ENCODE data around the gene TCF7L2.
"Not testable (repeated sequence)": the region's sequence is repeated elsewhere in the genome, so short reads cannot be mapped to it uniquely, and the experiment has no call there.

The TCF7L2 gene

GRCh38 chr10:113063043-113063967, 113.3 kb downstream of the TCF7L2 start:
- Histone ChIP-seq H3K4me1 (ENCODE audit: control insufficient read depth in 1 of 2, insufficient read depth in 2 of 2, low read length in 2 of 2) (peaks cover 34 to 43% of the 10 kb centered on the region in 2 donors), H3K4me3 (ENCODE audit: low read depth in 1 of 2, low read length in 2 of 2) (no peak overlapping the region), H3K27me3 (ENCODE audit: low read depth, low read length) (no peaks in the 10 kb centered on the region), H3K36me3 (ENCODE audit: control insufficient read depth in 1 of 2, insufficient read depth in 2 of 2, low read length in 2 of 2) (no peaks in the 10 kb centered on the region), H3K27ac (ENCODE audit: low read length) (no peak overlapping the region), H3K9me3 (ENCODE audit: control insufficient read depth in 1 of 2, low read length in 2 of 2) (no peaks in the 10 kb centered on the region)

- Histone ChIP-seq H3K9me3 (ENCODE audit: control insufficient read depth in 1 of 2, low read length in 2 of 2) (no peaks in the 10 kb centered on the region), H3K4me3 (ENCODE audit: low read depth in 1 of 2, low read length in 2 of 2) (no peak overlapping the region), H3K27ac (ENCODE audit: low read length) (no peak overlapping the region), H3K4me1 (ENCODE audit: control insufficient read depth in 1 of 2, insufficient read depth in 2 of 2, low read length in 2 of 2) (peaks cover 28 to 36% of the 10 kb centered on the region in 2 donors), H3K36me3 (ENCODE audit: control insufficient read depth in 1 of 2, insufficient read depth in 2 of 2, low read length in 2 of 2) (no peaks in the 10 kb centered on the region), H3K27me3 (ENCODE audit: low read depth, low read length) (no peaks in the 10 kb centered on the region)
Measured at GRCh38 chr10:113064039-113064438, 114.0 kb downstream of the TCF7L2 start.

GRCh38 chr10:113066120-113066519, 116.1 kb downstream of the TCF7L2 start:
- H3K9me3 ChIP-seq (ENCODE audit: control insufficient read depth in 1 of 2, low read length in 2 of 2); H3K36me3 ChIP-seq (ENCODE audit: control insufficient read depth in 1 of 2, insufficient read depth in 2 of 2, low read length in 2 of 2); H3K4me3 ChIP-seq (ENCODE audit: low read depth in 1 of 2, low read length in 2 of 2); H3K27me3 ChIP-seq (ENCODE audit: low read depth, low read length); H3K27ac ChIP-seq (ENCODE audit: low read length): not testable (repeated sequence)
- peaks cover 13 to 20% of the 10 kb centered on the region in 2 donors for H3K4me1 ChIP-seq (ENCODE audit: control insufficient read depth in 1 of 2, insufficient read depth in 2 of 2, low read length in 2 of 2)

GRCh38 chr10:113066561-113067312, 116.7 kb downstream of the TCF7L2 start:
- Histone ChIP-seq H3K4me3 (ENCODE audit: low read depth in 1 of 2, low read length in 2 of 2) (no peak overlapping the region), H3K27me3 (ENCODE audit: low read depth, low read length) (no peaks in the 10 kb centered on the region), H3K9me3 (ENCODE audit: control insufficient read depth in 1 of 2, low read length in 2 of 2) (no peaks in the 10 kb centered on the region), H3K36me3 (ENCODE audit: control insufficient read depth in 1 of 2, insufficient read depth in 2 of 2, low read length in 2 of 2) (no peaks in the 10 kb centered on the region), H3K27ac (ENCODE audit: low read length) (no peak overlapping the region), H3K4me1 (ENCODE audit: control insufficient read depth in 1 of 2, insufficient read depth in 2 of 2, low read length in 2 of 2) (peaks cover 12 to 20% of the 10 kb centered on the region in 2 donors)

GRCh38 chr10:113067501-113067900, 117.5 kb downstream of the TCF7L2 start:
- no peak overlapping the region for H3K27ac ChIP-seq (ENCODE audit: low read length)
- peaks cover 12 to 19% of the 10 kb centered on the region in 2 donors for H3K4me1 ChIP-seq (ENCODE audit: control insufficient read depth in 1 of 2, insufficient read depth in 2 of 2, low read length in 2 of 2)
- H3K9me3 ChIP-seq (ENCODE audit: control insufficient read depth in 1 of 2, low read length in 2 of 2), result no peaks in the 10 kb centered on the region
- H3K27me3 ChIP-seq (ENCODE audit: low read depth, low read length), result no peaks in the 10 kb centered on the region
- H3K36me3 ChIP-seq (ENCODE audit: control insufficient read depth in 1 of 2, insufficient read depth in 2 of 2, low read length in 2 of 2), result no peaks in the 10 kb centered on the region
- H3K4me3 ChIP-seq (ENCODE audit: low read depth in 1 of 2, low read length in 2 of 2), result no peak overlapping the region

DNA sequence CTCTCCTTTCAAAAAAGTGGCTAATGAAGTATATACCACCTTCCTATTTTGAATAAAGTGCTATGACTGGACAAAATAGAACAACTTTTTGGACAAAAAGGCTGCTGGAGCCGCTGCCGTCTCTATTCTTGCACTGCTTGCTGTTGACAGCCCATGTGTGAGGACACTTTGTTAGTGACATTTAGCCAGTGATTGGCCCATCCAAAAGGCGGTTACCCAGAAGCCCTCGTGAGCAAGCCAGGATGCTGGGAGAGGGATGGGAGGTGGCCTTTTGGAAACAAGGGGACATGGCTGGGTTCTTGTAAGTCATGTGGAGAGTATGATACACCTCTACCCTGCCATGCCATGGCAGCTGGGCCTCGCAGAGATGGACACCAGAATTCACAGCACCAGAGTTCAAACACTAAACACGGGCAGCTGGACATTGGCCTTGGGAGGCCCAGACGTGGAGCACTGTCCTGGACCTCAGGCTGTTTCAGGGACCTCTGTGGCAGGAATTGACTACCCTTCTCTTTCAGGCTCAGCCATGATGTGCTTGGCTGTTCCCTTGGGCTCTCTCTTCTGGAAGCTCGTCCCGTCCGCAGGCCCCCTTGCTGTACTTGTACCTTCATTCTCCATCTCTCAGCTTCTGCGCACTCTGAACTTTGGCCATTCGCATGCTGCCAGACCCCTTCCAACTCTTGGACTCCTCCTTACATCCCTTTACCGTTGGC, 118.3 kb downstream of the TCF7L2 start:
- Histone ChIP-seq H3K4me1 (ENCODE audit: control insufficient read depth in 1 of 2, insufficient read depth in 2 of 2, low read length in 2 of 2) (peaks cover 12 to 17% of the 10 kb centered on the region in 2 donors), H3K9me3 (ENCODE audit: control insufficient read depth in 1 of 2, low read length in 2 of 2) (no peaks in the 10 kb centered on the region), H3K4me3 (ENCODE audit: low read depth in 1 of 2, low read length in 2 of 2) (no peak overlapping the region), H3K27me3 (ENCODE audit: low read depth, low read length) (no peaks in the 10 kb centered on the region), H3K27ac (ENCODE audit: low read length) (no peak overlapping the region), H3K36me3 (ENCODE audit: control insufficient read depth in 1 of 2, insufficient read depth in 2 of 2, low read length in 2 of 2) (no peaks in the 10 kb centered on the region)

DNA sequence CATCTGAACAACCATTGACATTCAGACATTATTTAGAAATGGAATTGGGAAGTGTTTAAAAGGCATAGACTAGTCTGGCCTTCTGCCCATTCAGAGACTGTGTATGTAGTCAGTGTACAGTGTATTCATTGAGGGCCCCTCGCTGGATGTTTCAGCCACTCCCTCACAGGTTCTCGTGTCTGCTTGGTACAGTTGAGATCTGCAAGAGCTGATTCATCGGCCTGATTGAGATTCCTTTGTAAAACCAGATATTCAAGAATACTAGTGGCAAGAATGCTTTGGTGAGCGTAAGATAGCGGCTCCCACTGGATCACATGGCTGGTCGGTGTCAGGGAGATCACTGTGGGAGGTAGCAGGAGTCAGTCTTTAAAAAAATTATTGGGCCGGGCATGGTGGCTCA, 119.5 kb downstream of the TCF7L2 start:
- H3K27me3 ChIP-seq (ENCODE audit: low read depth, low read length), result no peaks in the 10 kb centered on the region
- no peaks in the 10 kb centered on the region for H3K36me3 ChIP-seq (ENCODE audit: control insufficient read depth in 1 of 2, insufficient read depth in 2 of 2, low read length in 2 of 2)
- no peaks in the 10 kb centered on the region for H3K9me3 ChIP-seq (ENCODE audit: control insufficient read depth in 1 of 2, low read length in 2 of 2)
- H3K4me1 ChIP-seq (ENCODE audit: control insufficient read depth in 1 of 2, insufficient read depth in 2 of 2, low read length in 2 of 2), result peaks cover 11 to 12% of the 10 kb centered on the region in 2 donors
- H3K4me3 ChIP-seq (ENCODE audit: low read depth in 1 of 2, low read length in 2 of 2), result no peak overlapping the region
- H3K27ac ChIP-seq (ENCODE audit: low read length), result no peak overlapping the region

GRCh38 chr10:113071446-113071845, 121.4 kb downstream of the TCF7L2 start:
- H3K4me1 ChIP-seq (ENCODE audit: control insufficient read depth in 1 of 2, insufficient read depth in 2 of 2, low read length in 2 of 2), result peaks cover 6 to 13% of the 10 kb centered on the region in 2 donors
- no peaks in the 10 kb centered on the region for H3K27me3 ChIP-seq (ENCODE audit: low read depth, low read length)
- no peaks in the 10 kb centered on the region for H3K9me3 ChIP-seq (ENCODE audit: control insufficient read depth in 1 of 2, low read length in 2 of 2)
- peak overlapping the region; percentile 27 for H3K27ac ChIP-seq (ENCODE audit: low read length)
- H3K36me3 ChIP-seq (ENCODE audit: control insufficient read depth in 1 of 2, insufficient read depth in 2 of 2, low read length in 2 of 2), result no peaks in the 10 kb centered on the region
- no peak overlapping the region for H3K4me3 ChIP-seq (ENCODE audit: low read depth in 1 of 2, low read length in 2 of 2)

DNA sequence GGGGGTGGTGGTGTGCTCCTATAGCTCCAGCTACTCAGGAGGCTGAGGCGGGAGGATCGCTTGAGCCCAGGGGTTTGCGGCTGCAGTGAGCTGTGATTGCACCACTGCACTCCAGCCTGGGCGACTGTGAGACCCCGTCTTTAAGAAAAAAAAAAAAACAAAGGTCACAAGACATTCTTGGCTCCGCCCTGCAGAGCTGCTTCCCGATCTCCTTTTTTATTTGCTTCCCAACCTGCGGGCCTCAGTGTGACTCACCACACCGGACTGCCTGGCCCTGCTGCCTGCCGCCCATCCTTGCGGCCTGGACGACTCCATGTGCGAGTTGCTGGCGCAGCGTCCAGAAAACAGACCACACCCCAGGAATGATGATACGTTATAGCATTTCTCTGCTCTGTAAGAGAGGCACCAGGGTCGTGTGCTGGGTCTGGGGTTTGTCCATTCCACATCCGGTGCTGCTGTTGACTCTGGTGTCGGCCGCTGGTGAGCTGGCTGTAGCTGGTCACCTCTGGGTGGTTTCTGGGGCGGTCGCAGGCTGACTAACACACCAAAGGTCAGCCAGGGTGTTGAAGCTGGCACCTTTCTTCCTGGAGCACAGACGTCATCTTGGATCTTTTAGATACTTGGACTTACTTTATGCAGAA, 123.6 kb downstream of the TCF7L2 start:
- Histone ChIP-seq H3K9me3 (ENCODE audit: control insufficient read depth in 1 of 2, low read length in 2 of 2) (no peaks in the 10 kb centered on the region), H3K4me1 (ENCODE audit: control insufficient read depth in 1 of 2, insufficient read depth in 2 of 2, low read length in 2 of 2) (peaks cover 6 to 16% of the 10 kb centered on the region in 2 donors), H3K27ac (ENCODE audit: low read length) (peak overlapping the region; percentile 58), H3K27me3 (ENCODE audit: low read depth, low read length) (no peaks in the 10 kb centered on the region), H3K36me3 (ENCODE audit: control insufficient read depth in 1 of 2, insufficient read depth in 2 of 2, low read length in 2 of 2) (no peaks in the 10 kb centered on the region), H3K4me3 (ENCODE audit: low read depth in 1 of 2, low read length in 2 of 2) (no peak overlapping the region)

DNA sequence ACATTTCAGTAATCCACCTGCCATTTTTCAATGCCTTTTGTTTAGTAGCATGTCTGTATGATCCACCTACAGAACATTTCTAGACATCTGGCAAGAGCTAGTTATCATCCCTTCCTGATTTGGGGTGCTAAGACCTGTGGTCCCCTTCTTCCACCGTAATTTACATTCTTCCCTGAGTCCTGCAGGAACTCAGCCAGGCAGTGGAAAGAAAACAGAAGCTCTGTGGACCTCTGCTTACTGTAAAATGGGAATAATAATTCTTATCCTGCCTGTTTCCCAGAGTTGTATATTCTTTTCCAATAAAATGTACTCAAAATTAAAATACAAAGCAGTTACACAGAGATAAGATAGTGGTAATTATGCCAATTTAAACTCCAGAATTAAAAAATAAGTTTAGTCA, 126.9 kb downstream of the TCF7L2 start:
- no peaks in the 10 kb centered on the region for H3K27me3 ChIP-seq (ENCODE audit: low read depth, low read length)
- peaks cover 6 to 9% of the 10 kb centered on the region in 2 donors for H3K4me1 ChIP-seq (ENCODE audit: control insufficient read depth in 1 of 2, insufficient read depth in 2 of 2, low read length in 2 of 2)
- H3K36me3 ChIP-seq (ENCODE audit: control insufficient read depth in 1 of 2, insufficient read depth in 2 of 2, low read length in 2 of 2), result no peaks in the 10 kb centered on the region
- H3K27ac ChIP-seq (ENCODE audit: low read length), result no peak overlapping the region
- H3K9me3 ChIP-seq (ENCODE audit: control insufficient read depth in 1 of 2, low read length in 2 of 2), result no peaks in the 10 kb centered on the region
- no peak overlapping the region for H3K4me3 ChIP-seq (ENCODE audit: low read depth in 1 of 2, low read length in 2 of 2)

All from muscle layer of duodenum (tissue), 2 donors.